CD14-positive monocyte (primary cell): Measurements from ENCODE around the gene MAP1LC3A. TPM values are rescaled to one million over a fixed set of nuclear protein-coding genes. Genes with fewer than 3 reads are reported as not detected.

Experiments used
- DNase-seq, 3 donors: peaks; one replicate each; pipeline ENCODE4 v3.0.0-alpha.2; 2011 to 2022
- H2AFZ ChIP-seq: 2 replicates; pipeline ENCODE4 v1.6.0; 2012; ENCODE audit warnings: mild to moderate bottlenecking, low read depth, low read length, inconsistent platforms; ENCODE audit not compliant: insufficient read depth, poor library complexity, severe bottlenecking
- H3K27ac ChIP-seq, 2 donors: 1 replicate in 1 of 2; 2 replicates in 1 of 2; pipeline ENCODE4 v1.5.1; 2012 to 2013; ENCODE audit warnings: low read length in 2 of 2, control low read depth in 1 of 2, inconsistent platforms in 1 of 2, low read depth in 1 of 2, mild to moderate bottlenecking in 1 of 2
- H3K27me3 ChIP-seq, 2 donors: one replicate each; pipeline versions ENCODE4 v1.6.0 to v1.6.1; 2011 to 2013; ENCODE audit warnings: low read length in 2 of 2; ENCODE audit not compliant: control insufficient read depth in 2 of 2, insufficient read depth in 2 of 2
- H3K36me3 ChIP-seq, 2 donors: replicated peaks in 1 of 2; 1 replicate in 1 of 2; 2 replicates in 1 of 2; pipeline versions ENCODE4 v1.5.1 to v1.6.1; 2012 to 2013; ENCODE audit warnings: low read length in 2 of 2, control low read depth in 1 of 2, inconsistent platforms in 1 of 2, mild to moderate bottlenecking in 1 of 2; ENCODE audit not compliant: insufficient read depth in 2 of 2, control insufficient read depth in 1 of 2
- H3K4me1 ChIP-seq, 2 donors: 1 replicate in 1 of 2; 2 replicates in 1 of 2; pipeline versions ENCODE4 v1.5.1 to v1.6.1; 2012 to 2013; ENCODE audit warnings: low read length in 2 of 2, control low read depth in 1 of 2, inconsistent platforms in 1 of 2, mild to moderate bottlenecking in 1 of 2, moderate library complexity in 1 of 2; ENCODE audit not compliant: insufficient read depth in 2 of 2, control insufficient read depth in 1 of 2
- H3K4me2 ChIP-seq: replicated peaks from 2 replicates; pipeline ENCODE3; 2012; ENCODE audit warnings: low read length, moderate library complexity, mild to moderate bottlenecking; ENCODE audit not compliant: poor library complexity, severe bottlenecking; ENCODE audit errors: extremely low read depth
- H3K4me3 ChIP-seq, 3 experiments: fragments of 200-600 bp in 1 of 3; sonication (generic) in 1 of 3; replicated peaks in 1 of 3; 1 replicate in 2 of 3; 2 replicates in 1 of 3; pipeline ENCODE4 v1.5.1; 2011 to 2013; ENCODE audit warnings: low read length in 3 of 3, mild to moderate bottlenecking in 3 of 3, control low read depth in 2 of 3, low read depth in 2 of 3, inconsistent platforms in 1 of 3, moderate library complexity in 1 of 3
- H3K79me2 ChIP-seq: 2 replicates; pipeline ENCODE4 v1.6.0; 2012; ENCODE audit warnings: mild to moderate bottlenecking, control low read depth, inconsistent platforms, low read length, moderate library complexity; ENCODE audit not compliant: insufficient read depth
- H3K9ac ChIP-seq: 2 replicates; pipeline ENCODE4 v1.6.0; 2017; ENCODE audit warnings: low read length, mild to moderate bottlenecking; ENCODE audit not compliant: insufficient read depth, poor library complexity, severe bottlenecking
- H3K9me3 ChIP-seq, 2 donors: replicated peaks in 1 of 2; 1 replicate in 1 of 2; 2 replicates in 1 of 2; pipeline versions ENCODE4 v1.5.1 to v1.6.1; 2012 to 2013; ENCODE audit warnings: low read length in 2 of 2, control low read depth in 1 of 2; ENCODE audit not compliant: control insufficient read depth in 1 of 2, insufficient read depth in 1 of 2
- H4K20me1 ChIP-seq: 2 replicates; pipeline ENCODE4 v1.6.0; 2012; ENCODE audit warnings: mild to moderate bottlenecking, low read length, control low read depth, moderate library complexity; ENCODE audit not compliant: insufficient read depth
- H3K27ac Mint-ChIP-seq, 7 donors: one replicate each; pipeline ENCODE4 v1.8.0; 2020; ENCODE audit warnings: mild to moderate bottlenecking in 7 of 7, mixed read lengths in 7 of 7, moderate library complexity in 6 of 7, inconsistent platforms in 2 of 7
- H3K27me3 Mint-ChIP-seq, 3 donors: one replicate each; pipeline ENCODE4 v1.8.0; 2021 to 2022; ENCODE audit warnings: low read depth in 3 of 3, mild to moderate bottlenecking in 3 of 3, mixed read lengths in 3 of 3, moderate library complexity in 3 of 3, inconsistent platforms in 1 of 3
- H3K36me3 Mint-ChIP-seq, 2 donors: one replicate each; pipeline ENCODE4 v1.8.0; 2020; ENCODE audit warnings: mixed read lengths in 2 of 2, inconsistent platforms in 1 of 2, mild to moderate bottlenecking in 1 of 2
- H3K4me1 Mint-ChIP-seq: one replicate; pipeline ENCODE4 v1.8.0; 2020; ENCODE audit warnings: mild to moderate bottlenecking, mixed read lengths
- H3K4me3 Mint-ChIP-seq, 2 donors: one replicate each; pipeline ENCODE4 v1.8.0; 2020; ENCODE audit warnings: mild to moderate bottlenecking in 2 of 2, mixed read lengths in 2 of 2, moderate library complexity in 1 of 2
- H3K9me3 Mint-ChIP-seq, 7 donors: one replicate each; pipeline ENCODE4 v1.8.0; 2020 to 2022; ENCODE audit warnings: mixed read lengths in 7 of 7, mild to moderate bottlenecking in 6 of 7, moderate library complexity in 6 of 7, inconsistent platforms in 2 of 7
- WGBS: methylation state at CpG from one replicate; pipeline ENCODE4 v1.1.5; 2013; ENCODE audit warnings: missing lambda C conversion rate; ENCODE audit not compliant: insufficient coverage; 5-methylcytosine and 5-hydroxymethylcytosine counted together
- intact Hi-C, 2 donors: fragments of 100-400 bp; cut with micrococcal nuclease; formaldehyde crosslinking; loops; one replicate each; pipeline versions ENCODE4 v1.15.0 to v1.15.1; 2023
- polyA plus RNA-seq, 3 donors: library from polyadenylated mRNA; depleted of rRNA in 1 of 3; unstranded in 2 of 3; stranded (reverse) in 1 of 3; fragments of 300-500 nt in 2 of 3; fragments of >200 nt in 1 of 3; fragmentation: Illumina TruSeq in 2 of 3; gene quantifications; 1 replicate in 2 of 3; 2 replicates in 1 of 3; pipeline ENCODE4 v1.2.3, GENCODE V29; 2012 to 2021
- TF ChIP-seq, protein P1 (sequence below): fragments of 200-600 bp; IDR thresholded peaks from one replicate; pipeline ENCODE4 v1.8.0; 2022; ENCODE audit warnings: antibody characterized with exemption, mild to moderate bottlenecking

Gene MAP1LC3A
- polyA plus RNA-seq, 3 donors, result 2.5 to 7.7 (median 2.6) TPM

DNA sequence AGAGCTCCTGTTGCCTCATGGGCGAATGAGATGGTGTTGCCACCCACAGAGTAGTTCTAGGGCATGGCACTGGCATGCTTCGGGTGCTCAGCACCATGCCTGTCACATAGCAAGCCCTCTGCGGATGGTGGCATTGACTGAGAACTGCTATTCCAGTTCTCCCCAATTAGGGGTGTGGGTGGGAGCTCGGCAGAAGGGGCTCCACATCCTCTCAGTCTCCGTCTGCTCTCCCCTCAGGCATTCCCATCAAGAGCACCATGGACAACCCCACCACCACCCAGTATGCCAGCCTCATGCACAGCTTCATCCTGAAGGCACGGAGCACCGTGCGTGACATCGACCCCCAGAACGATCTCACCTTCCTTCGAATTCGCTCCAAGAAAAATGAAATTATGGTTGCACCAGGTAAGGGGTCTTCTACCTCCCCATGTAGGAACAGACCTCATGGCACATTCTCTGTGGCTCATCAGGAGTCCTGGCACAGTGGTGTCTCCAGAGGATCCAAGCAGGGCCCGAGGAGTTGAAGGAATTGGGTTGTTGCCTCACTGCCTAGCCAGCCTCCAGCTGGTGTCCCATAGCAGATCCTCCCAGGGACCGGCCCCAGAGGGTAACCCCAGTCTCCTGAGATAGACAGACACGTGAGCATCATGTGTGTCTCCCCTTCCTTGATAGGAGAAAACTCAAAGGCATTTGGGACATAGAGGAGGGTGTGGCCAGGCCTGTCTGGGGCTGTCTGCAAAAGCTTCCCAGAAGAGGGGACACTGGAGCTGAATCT lies 23.9 kb upstream of the MAP1LC3A start:
- Histone ChIP-seq H3K9ac (no peak overlapping the region), H3K4me3 (no peak overlapping the region), H3K4me1 (no peaks in the 10 kb centered on the region), H3K27ac (no peak overlapping the region), H3K4me2 (no peak overlapping the region), H2AFZ (no peak overlapping the region), H3K9me3 (no peaks in the 10 kb centered on the region), H4K20me1 (peaks cover 57% of the 10 kb centered on the region), H3K36me3 (peaks cover 72 to 95% of the 10 kb centered on the region in 2 donors), H3K79me2 (peaks cover 7% of the 10 kb centered on the region), H3K27me3 (no peaks in the 10 kb centered on the region)
- intact Hi-C loops, result loop anchor here in 1 of 2 donors (5.0 kb wide), 2 partner anchors 173 to 233 kb away; no protein-coding TSS in a partner anchor
- 97% methylated on average over 11 of the region's 15 CpGs for WGBS
- Mint-ChIP-seq H3K27me3 (no peaks in the 10 kb centered on the region), H3K27ac (peak overlapping the region in 3 of 7 donors; percentile 38 to 57 (median 50)), H3K9me3 (no peaks in the 10 kb centered on the region), H3K4me1 (no peaks in the 10 kb centered on the region), H3K4me3 (no peak overlapping the region), H3K36me3 (peaks cover 68 to 83% of the 10 kb centered on the region in 2 donors)
- TF ChIP-seq, protein P1, sequence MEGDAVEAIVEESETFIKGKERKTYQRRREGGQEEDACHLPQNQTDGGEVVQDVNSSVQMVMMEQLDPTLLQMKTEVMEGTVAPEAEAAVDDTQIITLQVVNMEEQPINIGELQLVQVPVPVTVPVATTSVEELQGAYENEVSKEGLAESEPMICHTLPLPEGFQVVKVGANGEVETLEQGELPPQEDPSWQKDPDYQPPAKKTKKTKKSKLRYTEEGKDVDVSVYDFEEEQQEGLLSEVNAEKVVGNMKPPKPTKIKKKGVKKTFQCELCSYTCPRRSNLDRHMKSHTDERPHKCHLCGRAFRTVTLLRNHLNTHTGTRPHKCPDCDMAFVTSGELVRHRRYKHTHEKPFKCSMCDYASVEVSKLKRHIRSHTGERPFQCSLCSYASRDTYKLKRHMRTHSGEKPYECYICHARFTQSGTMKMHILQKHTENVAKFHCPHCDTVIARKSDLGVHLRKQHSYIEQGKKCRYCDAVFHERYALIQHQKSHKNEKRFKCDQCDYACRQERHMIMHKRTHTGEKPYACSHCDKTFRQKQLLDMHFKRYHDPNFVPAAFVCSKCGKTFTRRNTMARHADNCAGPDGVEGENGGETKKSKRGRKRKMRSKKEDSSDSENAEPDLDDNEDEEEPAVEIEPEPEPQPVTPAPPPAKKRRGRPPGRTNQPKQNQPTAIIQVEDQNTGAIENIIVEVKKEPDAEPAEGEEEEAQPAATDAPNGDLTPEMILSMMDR, result no peak
- no peak for DNase-seq

DNA sequence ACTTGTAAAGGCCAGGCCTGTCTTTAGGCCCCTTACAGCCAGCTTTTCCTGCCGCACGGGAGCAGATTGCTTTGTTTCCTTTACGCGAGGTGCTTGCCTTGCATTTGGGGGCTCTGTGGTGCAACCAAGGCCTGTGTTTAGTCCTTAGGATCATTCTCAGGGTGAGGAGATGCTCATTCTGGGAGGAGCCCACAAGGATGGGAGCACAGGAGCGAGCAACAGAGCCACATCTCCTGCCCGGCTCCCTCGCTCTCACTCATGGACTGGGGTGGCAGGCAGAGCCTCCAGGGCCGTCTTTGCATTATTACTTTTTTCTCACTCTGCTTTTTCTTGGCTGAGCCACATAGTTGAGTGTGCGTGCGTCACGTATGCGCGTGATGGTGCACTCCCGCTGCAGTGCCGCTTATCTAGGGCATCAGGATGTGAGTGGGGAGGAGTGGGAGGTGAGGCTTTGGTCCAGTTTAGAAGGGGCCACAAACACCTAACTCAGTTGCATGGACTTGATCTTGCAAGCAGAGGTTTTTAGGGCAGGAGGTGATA lies 23.1 kb upstream of the MAP1LC3A start:
- Histone ChIP-seq H3K27ac (no peak overlapping the region), H2AFZ (no peak overlapping the region), H3K27me3 (no peaks in the 10 kb centered on the region), H3K9me3 (no peaks in the 10 kb centered on the region), H3K36me3 (peaks cover 71 to 95% of the 10 kb centered on the region in 2 donors), H3K4me3 (no peak overlapping the region), H3K9ac (no peak overlapping the region), H3K79me2 (peaks cover 7% of the 10 kb centered on the region), H3K4me1 (no peaks in the 10 kb centered on the region), H3K4me2 (no peak overlapping the region), H4K20me1 (peaks cover 50% of the 10 kb centered on the region)
- no peak for DNase-seq
- Mint-ChIP-seq H3K27ac (no peak overlapping the region), H3K4me1 (no peaks in the 10 kb centered on the region), H3K36me3 (peaks cover 68 to 83% of the 10 kb centered on the region in 2 donors), H3K4me3 (no peak overlapping the region), H3K9me3 (no peaks in the 10 kb centered on the region), H3K27me3 (no peaks in the 10 kb centered on the region)
- TF ChIP-seq, protein P1, result no peak
- intact Hi-C loops, result loop anchor here in 1 of 2 donors (5.0 kb wide), 2 partner anchors 172 to 232 kb away; no protein-coding TSS in a partner anchor
- 97% methylated on average over 13 of the region's 15 CpGs for WGBS
